Measurements from ENCODE around the gene ABL1. TPM values are rescaled to one million over a fixed set of nuclear protein-coding genes. Genes with fewer than 3 reads are reported as not detected.

Gene ABL1
- total RNA-seq, 1 experiment from 2014 or later, result 83.6 TPM

DNA sequence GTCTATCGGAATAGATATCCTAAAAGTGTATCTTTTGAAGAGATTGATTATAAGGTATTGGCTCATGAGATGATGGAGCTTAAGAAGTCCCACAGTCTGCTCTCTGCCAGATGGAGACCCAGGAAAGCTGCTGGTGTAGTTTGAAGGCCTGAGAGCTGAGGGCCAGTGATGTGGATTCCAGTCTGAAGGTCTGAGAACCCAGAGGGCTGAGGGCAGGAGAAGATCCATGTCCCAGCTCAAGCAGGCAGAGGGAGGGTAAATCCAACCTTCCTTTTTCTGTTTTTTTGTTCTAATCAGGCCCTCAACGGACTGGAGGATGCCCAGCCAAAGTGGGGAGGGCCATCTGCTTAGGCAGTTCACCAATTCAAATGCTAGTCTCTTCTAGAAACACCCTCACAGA is 11.0 kb upstream of the ABL1 start:
- no peaks in the 10 kb centered on the region for H3K23me2 ChIP-seq (ENCODE audit: insufficient read length, low read depth, low read length, poor library complexity, severe bottlenecking)
- no peak overlapping the region for H2AK5ac ChIP-seq (ENCODE audit: insufficient read length, low read length)
- no peak overlapping the region for H3K23ac ChIP-seq (ENCODE audit: insufficient read length, low read depth, low read length)
- H3K27ac Mint-ChIP-seq, result peak overlapping the region; percentile 76 to 98 (median 85)
- DNase-seq, result no peak
- no peak overlapping the region for H3K56ac ChIP-seq (ENCODE audit: insufficient read length, low read depth, low read length)
- peaks cover 6 to 14% (median 7%) of the 10 kb centered on the region in 3 experiments; a peak in 5 of 7 replicates for H3K36me3 Mint-ChIP-seq (ENCODE audit: insufficient read depth in 1 of 3, low read depth in 3 of 3)
- no peak overlapping the region for H2BK15ac ChIP-seq (ENCODE audit: low read depth, low read length)
- no peaks in the 10 kb centered on the region for H4K20me1 ChIP-seq (ENCODE audit: control insufficient read depth, insufficient read depth, insufficient read length)
- H2BK20ac ChIP-seq (ENCODE audit: low read depth, low read length, poor library complexity, severe bottlenecking), result no peak overlapping the region
- H3K4me1 Mint-ChIP-seq, result peaks cover 46 to 57% of the 10 kb centered on the region in 2 experiments
- no peak overlapping the region for H3T11ph ChIP-seq (ENCODE audit: low read length)
- H3K4me1 ChIP-seq (ENCODE audit: insufficient read depth, low read length), result peaks cover 14% of the 10 kb centered on the region; the same call in 1 of the 2 replicates
- H3K27me3 ChIP-seq (ENCODE audit: insufficient read depth, low read length), result no peaks in the 10 kb centered on the region
- H3K27ac ChIP-seq (ENCODE audit: insufficient read length, low read depth, low read length), result peak overlapping the region; percentile 79
- H3K79me1 ChIP-seq (ENCODE audit: insufficient read depth, low read depth, low read length, poor library complexity, severe bottlenecking), result no peaks in the 10 kb centered on the region
- H2BK120ac ChIP-seq (ENCODE audit: low read depth, low read length, poor library complexity, severe bottlenecking), result no peak overlapping the region
- H3K14ac ChIP-seq (ENCODE audit: insufficient read depth, low read length), result no peak overlapping the region
- H2AFZ ChIP-seq (ENCODE audit: low read length), result no peak overlapping the region
- H4K91ac ChIP-seq (ENCODE audit: insufficient read length, low read depth, low read length), result no peak overlapping the region
- no peak overlapping the region for H4K8ac ChIP-seq (replicated peaks; ENCODE audit: insufficient read length, low read depth, low read length)
- peaks cover 8% of the 10 kb centered on the region in 2 experiments for H3K9me3 Mint-ChIP-seq
- no peak overlapping the region for H4K5ac ChIP-seq (ENCODE audit: insufficient read length, low read depth, low read length)
- H2BK12ac ChIP-seq (ENCODE audit: insufficient read length, low read depth, low read length), result peak overlapping the region; percentile 59
- H3K9me3 ChIP-seq (ENCODE audit: control insufficient read depth, low read depth, low read length), result no peaks in the 10 kb centered on the region
- no peak overlapping the region for H3K9ac ChIP-seq (ENCODE audit: extremely low read depth, insufficient read length, low read length)
- H3K27me3 Mint-ChIP-seq (ENCODE audit: low read depth), result no peaks in the 10 kb centered on the region
- H3K4me3 Mint-ChIP-seq, result peak overlapping the region in 1 of 2 experiments; percentile 36; a peak in 1 of 5 replicates
- TF ChIP-seq CTCF (conservative IDR thresholded peaks at IDR 0.05), result no peak
- no peak overlapping the region; the same call in 1 of the 2 replicates for H3K4ac ChIP-seq (ENCODE audit: low read depth, low read length)
- peak overlapping the region; percentile 51 for H3K18ac ChIP-seq (ENCODE audit: insufficient read length, low read depth, low read length)
- peak overlapping the region; percentile 38 for H3K4me2 ChIP-seq (ENCODE audit: insufficient read depth, insufficient read length, low read length)
- no CpG with 5 or more reads among the region's 2 CpGs for WGBS (ENCODE audit: extremely low coverage, insufficient read length, low lambda C conversion rate)
- no peak overlapping the region for H2BK5ac ChIP-seq (ENCODE audit: insufficient read length, low read length)
- peaks cover 2% of the 10 kb centered on the region; the same call in 1 of the 2 replicates for H3K79me2 ChIP-seq (ENCODE audit: insufficient read depth, low read length)
